SK-N-SH (cell line): ENCODE results near the gene CCR6.
"Not testable (repeated sequence)": the region's sequence is repeated elsewhere in the genome, so short reads cannot be mapped to it uniquely, and the experiment has no call there.

Experiments
- EZH2phosphoT487 ChIP-seq: fragments of 200-600 bp; sonication (generic); IDR thresholded peaks from 2 replicates; pipeline ENCODE4 v1.6.1; 2017; ENCODE audit warnings: low read depth, mixed run types, mild to moderate bottlenecking, antibody characterized with exemption, moderate library complexity, borderline replicate concordance
- GABPA ChIP-seq: IDR thresholded peaks from 2 replicates; pipeline ENCODE4 v1.4.0; 2012; ENCODE audit warnings: low read depth, mild to moderate bottlenecking
- MEF2A ChIP-seq: IDR thresholded peaks from 2 replicates; pipeline ENCODE4 v1.4.0; 2012; ENCODE audit warnings: low read depth, borderline replicate concordance
- NFIC ChIP-seq: IDR thresholded peaks from 2 replicates; pipeline ENCODE4 v1.4.0; 2012; ENCODE audit warnings: borderline replicate concordance
- POLR2AphosphoS5 ChIP-seq: IDR thresholded peaks from 2 replicates; pipeline ENCODE4 v1.6.1; 2012; ENCODE audit warnings: low read depth, low read length
- RAD21 ChIP-seq: IDR thresholded peaks from 2 replicates; pipeline ENCODE4 v1.6.1; 2012; ENCODE audit warnings: mild to moderate bottlenecking, low read length
- RCOR1 ChIP-seq: fragments of 150-350 bp; IDR thresholded peaks from 2 replicates; pipeline ENCODE4 v1.6.1; 2017; ENCODE audit warnings: antibody characterized with exemption, low read length
- SIN3A ChIP-seq: IDR thresholded peaks from 2 replicates; pipeline ENCODE4 v1.6.1; 2012; ENCODE audit warnings: low read depth, mild to moderate bottlenecking, low read length, moderate library complexity, borderline replicate concordance
- TF ChIP-seq, protein P1 (sequence below): fragments of 200-600 bp; sonication (generic); IDR thresholded peaks from 2 replicates; pipeline ENCODE4 v1.6.1; 2017; ENCODE audit warnings: antibody characterized with exemption, mild to moderate bottlenecking, moderate library complexity

DNA sequence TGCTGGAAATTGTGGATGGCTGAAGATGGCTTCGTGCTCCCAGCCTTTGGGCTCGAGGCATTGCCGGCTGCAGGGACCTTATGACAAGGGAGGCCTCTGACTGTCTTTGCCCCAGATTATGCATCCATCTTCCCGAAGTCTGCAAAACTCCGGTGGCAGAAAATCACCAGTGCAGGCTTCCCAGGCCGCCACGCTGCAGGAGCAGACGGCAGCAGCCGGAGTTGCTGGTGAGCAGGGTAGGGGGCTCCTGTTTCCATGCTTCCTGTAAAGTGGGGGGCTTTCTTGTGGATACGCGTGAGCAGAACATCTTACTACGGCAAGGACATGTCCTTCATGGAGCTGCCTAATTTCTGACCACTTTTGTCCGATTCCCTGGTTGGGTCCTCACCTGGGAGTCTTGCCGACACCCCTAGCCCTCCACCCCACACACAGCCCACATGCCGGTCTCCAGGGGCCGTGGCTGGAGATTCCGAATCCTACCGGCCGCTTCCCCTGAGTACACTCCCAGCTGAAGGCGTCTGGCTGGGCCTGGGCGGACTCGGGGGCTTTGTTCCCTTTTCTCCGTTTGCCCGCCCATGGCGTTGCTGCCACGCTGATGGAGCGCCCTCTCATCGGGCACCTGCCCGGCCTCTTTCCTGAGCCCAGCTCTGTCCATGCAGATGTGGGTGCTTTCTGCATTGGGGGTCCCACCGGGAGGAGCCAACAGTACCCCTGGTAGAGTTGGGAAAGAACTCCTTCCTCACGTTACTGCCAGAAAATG is 56.2 kb downstream of the CCR6 start:
- TF ChIP-seq, protein P1, sequence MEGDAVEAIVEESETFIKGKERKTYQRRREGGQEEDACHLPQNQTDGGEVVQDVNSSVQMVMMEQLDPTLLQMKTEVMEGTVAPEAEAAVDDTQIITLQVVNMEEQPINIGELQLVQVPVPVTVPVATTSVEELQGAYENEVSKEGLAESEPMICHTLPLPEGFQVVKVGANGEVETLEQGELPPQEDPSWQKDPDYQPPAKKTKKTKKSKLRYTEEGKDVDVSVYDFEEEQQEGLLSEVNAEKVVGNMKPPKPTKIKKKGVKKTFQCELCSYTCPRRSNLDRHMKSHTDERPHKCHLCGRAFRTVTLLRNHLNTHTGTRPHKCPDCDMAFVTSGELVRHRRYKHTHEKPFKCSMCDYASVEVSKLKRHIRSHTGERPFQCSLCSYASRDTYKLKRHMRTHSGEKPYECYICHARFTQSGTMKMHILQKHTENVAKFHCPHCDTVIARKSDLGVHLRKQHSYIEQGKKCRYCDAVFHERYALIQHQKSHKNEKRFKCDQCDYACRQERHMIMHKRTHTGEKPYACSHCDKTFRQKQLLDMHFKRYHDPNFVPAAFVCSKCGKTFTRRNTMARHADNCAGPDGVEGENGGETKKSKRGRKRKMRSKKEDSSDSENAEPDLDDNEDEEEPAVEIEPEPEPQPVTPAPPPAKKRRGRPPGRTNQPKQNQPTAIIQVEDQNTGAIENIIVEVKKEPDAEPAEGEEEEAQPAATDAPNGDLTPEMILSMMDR: not testable (repeated sequence)
- not testable (repeated sequence) for TF ChIP-seq RCOR1, SIN3A, RAD21, GABPA, POLR2AphosphoS5, MEF2A, NFIC, EZH2phosphoT487
